HepG2 (cell line): ENCODE results near the gene TPPP2. TPM values are rescaled to one million over a fixed set of nuclear protein-coding genes. Genes with fewer than 3 reads are reported as not detected.

Source experiments
- ASH2L ChIP-seq: fragments of 300-600, 200-600 bp; sonication (generic); IDR thresholded peaks from 2 replicates; pipeline ENCODE4 v1.7.0; 2017; ENCODE audit warnings: low read depth, mild to moderate bottlenecking, moderate library complexity, mixed read lengths, low read length; ENCODE audit not compliant: insufficient read length
- CREB3 ChIP-seq: sonication (generic); formaldehyde crosslinking; IDR thresholded peaks from 2 replicates; pipeline ENCODE4 v1.5.0; 2020; ENCODE audit warnings: missing genetic modification reagents
- JUN ChIP-seq: sonication (generic); formaldehyde crosslinking; IDR thresholded peaks from 2 replicates; pipeline ENCODE4 v1.4.0; 2020; ENCODE audit warnings: mild to moderate bottlenecking, missing genetic modification reagents
- KAT7 ChIP-seq: IDR thresholded peaks from 2 replicates; pipeline ENCODE4 v1.6.1; 2018; ENCODE audit warnings: borderline replicate concordance, missing compliant biosample characterization
- KLF12 ChIP-seq: sonication (generic); formaldehyde crosslinking; IDR thresholded peaks from 2 replicates; pipeline ENCODE4 v1.4.0; 2020; ENCODE audit warnings: missing genetic modification reagents, borderline replicate concordance
- POLR2AphosphoS5 ChIP-seq: IDR thresholded peaks from 2 replicates; pipeline ENCODE4 v1.6.1; 2012; ENCODE audit warnings: low read depth, low read length
- SMARCE1 ChIP-seq: fragments of 450-650 bp; IDR thresholded peaks from 2 replicates; pipeline ENCODE4 v1.6.1; 2017; ENCODE audit warnings: borderline replicate concordance
- ZBTB37 ChIP-seq: sonication (generic); formaldehyde crosslinking; IDR thresholded peaks from 2 replicates; pipeline ENCODE4 v1.4.0; 2020; ENCODE audit warnings: mild to moderate bottlenecking, missing genetic modification reagents
- ZBTB46 ChIP-seq: sonication (generic); formaldehyde crosslinking; IDR thresholded peaks from 2 replicates; pipeline ENCODE4 v1.4.0; 2020; ENCODE audit warnings: mild to moderate bottlenecking, missing genetic modification reagents, borderline replicate concordance
- ZFP36L2 ChIP-seq: sonication (generic); formaldehyde crosslinking; IDR thresholded peaks from 2 replicates; pipeline ENCODE4 v1.4.0; 2020; ENCODE audit warnings: missing genetic modification reagents
- ZNF20 ChIP-seq: sonication (generic); formaldehyde crosslinking; IDR thresholded peaks from 2 replicates; pipeline ENCODE4 v1.4.0; 2020; ENCODE audit warnings: mild to moderate bottlenecking, moderate library complexity, missing genetic modification reagents
- ZNF367 ChIP-seq: sonication (generic); formaldehyde crosslinking; IDR thresholded peaks from 2 replicates; pipeline ENCODE4 v1.4.0; 2020; ENCODE audit warnings: missing genetic modification reagents, borderline replicate concordance
- ZNF431 ChIP-seq: sonication (generic); formaldehyde crosslinking; IDR thresholded peaks from 2 replicates; pipeline ENCODE4 v1.9.0; 2022; ENCODE audit warnings: missing genetic modification reagents, low read depth, mild to moderate bottlenecking, borderline replicate concordance
- ZNF460 ChIP-seq: sonication (generic); formaldehyde crosslinking; IDR thresholded peaks from 2 replicates; pipeline ENCODE4 v1.5.1; 2020; ENCODE audit warnings: missing genetic modification reagents, mild to moderate bottlenecking, borderline replicate concordance
- ZNF556 ChIP-seq: sonication (generic); formaldehyde crosslinking; IDR thresholded peaks from 2 replicates; pipeline ENCODE4 v1.4.0; 2020; ENCODE audit warnings: mild to moderate bottlenecking, missing genetic modification reagents, borderline replicate concordance
- ZNF557 ChIP-seq: sonication (generic); formaldehyde crosslinking; IDR thresholded peaks from 2 replicates; pipeline ENCODE4 v1.4.0; 2020; ENCODE audit warnings: missing genetic modification reagents
- ZNF614 ChIP-seq: IDR thresholded peaks from 2 replicates; pipeline ENCODE4 v1.6.1; 2018; ENCODE audit warnings: missing biosample characterization, missing genetic modification reagents, inconsistent platforms, borderline replicate concordance
- ZNF768 ChIP-seq: sonication (generic); formaldehyde crosslinking; IDR thresholded peaks from 2 replicates; pipeline ENCODE4 v1.4.0; 2020; ENCODE audit warnings: missing genetic modification reagents
- ZNF850 ChIP-seq: sonication (generic); formaldehyde crosslinking; conservative IDR thresholded peaks from 2 replicates; pipeline ENCODE4 v1.9.0; 2021; ENCODE audit warnings: mild to moderate bottlenecking, missing genetic modification reagents
- polyA plus RNA-seq, 8 experiments: library from polyadenylated mRNA; depleted of rRNA in 3 of 8; stranded (reverse) in 7 of 8; unstranded in 1 of 8; fragments of >200 nt; fragmentation: Illumina TruSeq in 4 of 8; extraction: Trizol in 4 of 8; gene quantifications; 2 replicates each; pipeline versions ENCODE4 v1.2.1 to v1.2.3, GENCODE V29; 2011 to 2016; ENCODE audit warnings: low read depth in 4 of 8, missing spikeins in 1 of 8, mixed read lengths in 1 of 8; ENCODE audit not compliant: insufficient read depth in 1 of 8
- total RNA-seq, 5 experiments: library from RNA; depleted of rRNA; stranded (reverse); fragments of >200 nt; fragmentation: Illumina TruSeq; extraction: Trizol; gene quantifications; 2 replicates each; pipeline ENCODE4 v1.2.3, GENCODE V29; 2016; ENCODE audit warnings: low read depth in 1 of 5
- TF ChIP-seq, protein P1 (sequence below): sonication (generic); formaldehyde crosslinking; IDR thresholded peaks from 2 replicates; pipeline ENCODE4 v1.4.0; 2020; ENCODE audit warnings: missing genetic modification reagents
- TF ChIP-seq, protein P2 (sequence below): sonication (generic); formaldehyde crosslinking; IDR thresholded peaks from 2 replicates; pipeline ENCODE4 v1.5.0; 2020; ENCODE audit warnings: missing genetic modification reagents

The TPPP2 gene
- total and polyA plus RNA-seq, 2 of the 13 experiments (the other 11 are each of a cell fraction or from before 2014, with no cell fraction given): 0.58 to 4.2 TPM

DNA sequence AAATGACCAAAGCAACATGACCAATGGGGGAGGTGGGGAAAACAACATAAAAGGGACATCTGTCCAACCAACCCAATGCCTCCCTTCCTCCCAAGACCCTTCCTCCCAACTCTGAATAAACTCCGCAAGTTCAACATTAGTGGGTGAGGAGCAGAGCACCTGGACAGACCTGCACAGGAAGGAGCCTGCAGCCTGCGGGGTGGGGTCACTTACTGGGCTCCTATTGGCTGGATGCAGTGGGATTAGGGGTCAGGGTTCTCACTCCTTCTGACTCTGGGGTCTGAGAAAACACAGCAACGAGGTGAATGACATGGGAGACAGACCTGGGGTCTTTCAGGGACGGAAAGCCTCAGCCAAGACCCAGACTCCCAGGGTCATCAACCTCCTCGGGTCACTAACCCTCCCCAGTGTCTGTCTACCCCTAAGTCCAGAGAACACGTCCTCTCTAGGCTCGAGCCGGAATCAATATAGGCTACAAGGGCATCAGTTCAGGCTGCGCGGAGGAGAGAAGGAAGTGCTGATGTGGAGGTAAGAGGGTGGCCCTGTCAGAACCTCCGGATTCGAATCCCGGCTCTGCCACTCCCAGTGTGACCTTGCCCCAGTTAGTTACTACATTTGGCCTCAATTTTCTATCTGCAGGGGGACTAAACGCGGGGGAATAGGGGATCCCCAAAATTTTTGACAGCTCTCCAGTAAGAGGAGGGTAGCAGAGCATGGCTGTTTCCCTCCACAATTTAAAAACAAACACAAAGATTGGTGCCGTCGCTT lies 6.0 kb upstream of the TPPP2 start (continued):
- TF ChIP-seq ZBTB46 (CRISPR knock-in tag): no peak
- TF ChIP-seq ASH2L: peak; percentile 23
- TF ChIP-seq SMARCE1: no peak
- TF ChIP-seq POLR2AphosphoS5: peak; percentile 37; the same call in 1 of the 2 replicates
- TF ChIP-seq, protein P1, sequence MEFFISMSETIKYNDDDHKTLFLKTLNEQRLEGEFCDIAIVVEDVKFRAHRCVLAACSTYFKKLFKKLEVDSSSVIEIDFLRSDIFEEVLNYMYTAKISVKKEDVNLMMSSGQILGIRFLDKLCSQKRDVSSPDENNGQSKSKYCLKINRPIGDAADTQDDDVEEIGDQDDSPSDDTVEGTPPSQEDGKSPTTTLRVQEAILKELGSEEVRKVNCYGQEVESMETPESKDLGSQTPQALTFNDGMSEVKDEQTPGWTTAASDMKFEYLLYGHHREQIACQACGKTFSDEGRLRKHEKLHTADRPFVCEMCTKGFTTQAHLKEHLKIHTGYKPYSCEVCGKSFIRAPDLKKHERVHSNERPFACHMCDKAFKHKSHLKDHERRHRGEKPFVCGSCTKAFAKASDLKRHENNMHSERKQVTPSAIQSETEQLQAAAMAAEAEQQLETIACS (CRISPR knock-in tag): no peak
- TF ChIP-seq ZNF557 (CRISPR knock-in tag): no peak
- no peak for TF ChIP-seq ZBTB37 (CRISPR knock-in tag)
- 0 out of 2 replicates have a peak, but pooled peaks have one; percentile 13 for TF ChIP-seq ZNF20 (CRISPR knock-in tag)
- no peak for TF ChIP-seq ZNF850 (CRISPR knock-in tag)
- TF ChIP-seq ZNF614: no peak
- TF ChIP-seq ZNF768 (CRISPR knock-in tag): no peak
- TF ChIP-seq ZNF556 (CRISPR knock-in tag): no peak
- no peak for TF ChIP-seq ZNF431 (CRISPR knock-in tag)
- no peak for TF ChIP-seq JUN (CRISPR knock-in tag)
- no peak for TF ChIP-seq ZNF367 (CRISPR knock-in tag)
- TF ChIP-seq, protein P2, sequence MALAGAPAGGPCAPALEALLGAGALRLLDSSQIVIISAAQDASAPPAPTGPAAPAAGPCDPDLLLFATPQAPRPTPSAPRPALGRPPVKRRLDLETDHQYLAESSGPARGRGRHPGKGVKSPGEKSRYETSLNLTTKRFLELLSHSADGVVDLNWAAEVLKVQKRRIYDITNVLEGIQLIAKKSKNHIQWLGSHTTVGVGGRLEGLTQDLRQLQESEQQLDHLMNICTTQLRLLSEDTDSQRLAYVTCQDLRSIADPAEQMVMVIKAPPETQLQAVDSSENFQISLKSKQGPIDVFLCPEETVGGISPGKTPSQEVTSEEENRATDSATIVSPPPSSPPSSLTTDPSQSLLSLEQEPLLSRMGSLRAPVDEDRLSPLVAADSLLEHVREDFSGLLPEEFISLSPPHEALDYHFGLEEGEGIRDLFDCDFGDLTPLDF: no peak
- no peak for TF ChIP-seq KAT7
- TF ChIP-seq CREB3 (CRISPR knock-in tag): no peak
- TF ChIP-seq KLF12 (CRISPR knock-in tag): no peak
- TF ChIP-seq ZFP36L2 (CRISPR knock-in tag): no peak
- no peak for TF ChIP-seq ZNF460 (CRISPR knock-in tag)
